Activated T-cell treated with anti-CD3 and anti-CD28 coated beads, Interleukin-2, amount 50 U/mL, for 48 hours (primary cell): ENCODE results near the gene PTPRF.

Source experiments
- DNase-seq, 2 experiments: peaks; one replicate each; pipeline ENCODE4 v3.0.0-alpha.2; 2020

Gene PTPRF

DNA sequence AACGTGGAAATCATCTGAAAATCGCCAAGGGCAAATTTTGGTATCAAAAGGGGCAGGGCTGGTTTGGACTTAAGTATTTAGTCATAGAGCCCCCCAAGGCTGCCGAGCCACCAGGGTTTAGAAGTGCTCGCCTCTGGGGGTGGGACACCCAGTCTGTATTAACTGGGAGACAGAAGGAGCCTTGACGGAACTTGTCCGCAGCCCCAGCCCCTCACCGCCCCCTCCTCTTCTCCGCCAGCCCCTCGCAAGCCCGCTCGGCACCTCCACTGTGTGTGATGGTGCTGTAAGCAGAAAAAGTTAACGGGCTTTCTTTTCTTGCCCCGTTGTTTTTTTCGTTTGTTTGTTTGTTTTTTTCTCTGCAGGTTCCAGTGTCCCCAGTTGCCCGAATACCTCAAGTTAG is 81.7 kb downstream of the PTPRF start:
- no peak for DNase-seq

GRCh38 chr1:43613075-43613942 is 82.6 kb downstream of the PTPRF start:
- no peak for DNase-seq

DNA sequence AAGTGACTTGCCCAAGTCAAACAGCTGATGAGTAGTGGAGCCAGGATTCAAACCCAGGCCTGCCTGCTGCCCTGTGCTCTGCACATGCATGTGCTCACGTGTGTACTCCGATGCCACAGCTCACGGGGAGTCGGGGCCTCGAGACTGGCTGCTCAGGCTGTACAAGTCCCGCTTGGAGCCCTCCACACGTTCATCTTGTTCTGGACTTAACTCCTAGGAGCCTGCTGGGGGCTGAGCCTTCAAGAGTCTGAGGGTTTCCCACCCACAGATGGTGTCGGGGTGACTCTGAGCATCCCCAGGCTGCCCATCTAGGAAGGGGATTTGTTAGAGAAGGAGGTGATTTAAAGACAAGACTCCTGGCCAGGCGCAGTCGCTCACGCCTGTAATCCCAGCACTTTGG is 83.5 kb downstream of the PTPRF start:
- no peak for DNase-seq

- no peak for DNase-seq
Measured at GRCh38 chr1:43614891-43615290, 84.2 kb downstream of the PTPRF start.

- DNase-seq: no peak
Measured at GRCh38 chr1:43616383-43616782, 85.7 kb downstream of the PTPRF start.

DNA sequence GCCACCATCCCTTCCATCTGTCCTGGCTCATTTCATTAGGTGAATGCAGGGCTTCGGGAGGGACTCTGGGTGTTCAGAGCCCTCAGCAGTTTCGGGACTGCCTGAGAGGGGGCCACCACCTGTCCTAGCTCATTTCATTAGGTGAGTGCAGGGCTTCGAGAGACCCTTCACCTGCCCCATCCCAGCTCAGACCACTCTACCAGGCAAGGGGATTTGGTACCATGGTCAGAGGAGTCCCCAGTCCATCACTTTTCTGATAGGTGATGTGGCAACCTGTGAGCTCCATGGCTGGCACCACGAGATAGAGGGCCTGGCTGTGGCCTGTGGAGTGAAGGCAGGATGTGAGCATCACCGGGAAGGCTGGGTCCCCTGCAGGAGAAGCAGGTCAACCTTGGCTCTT is 86.3 kb downstream of the PTPRF start:
- DNase-seq: no peak

- DNase-seq: no peak
Measured at GRCh38 chr1:43617668-43618067, 87.0 kb downstream of the PTPRF start.

DNA sequence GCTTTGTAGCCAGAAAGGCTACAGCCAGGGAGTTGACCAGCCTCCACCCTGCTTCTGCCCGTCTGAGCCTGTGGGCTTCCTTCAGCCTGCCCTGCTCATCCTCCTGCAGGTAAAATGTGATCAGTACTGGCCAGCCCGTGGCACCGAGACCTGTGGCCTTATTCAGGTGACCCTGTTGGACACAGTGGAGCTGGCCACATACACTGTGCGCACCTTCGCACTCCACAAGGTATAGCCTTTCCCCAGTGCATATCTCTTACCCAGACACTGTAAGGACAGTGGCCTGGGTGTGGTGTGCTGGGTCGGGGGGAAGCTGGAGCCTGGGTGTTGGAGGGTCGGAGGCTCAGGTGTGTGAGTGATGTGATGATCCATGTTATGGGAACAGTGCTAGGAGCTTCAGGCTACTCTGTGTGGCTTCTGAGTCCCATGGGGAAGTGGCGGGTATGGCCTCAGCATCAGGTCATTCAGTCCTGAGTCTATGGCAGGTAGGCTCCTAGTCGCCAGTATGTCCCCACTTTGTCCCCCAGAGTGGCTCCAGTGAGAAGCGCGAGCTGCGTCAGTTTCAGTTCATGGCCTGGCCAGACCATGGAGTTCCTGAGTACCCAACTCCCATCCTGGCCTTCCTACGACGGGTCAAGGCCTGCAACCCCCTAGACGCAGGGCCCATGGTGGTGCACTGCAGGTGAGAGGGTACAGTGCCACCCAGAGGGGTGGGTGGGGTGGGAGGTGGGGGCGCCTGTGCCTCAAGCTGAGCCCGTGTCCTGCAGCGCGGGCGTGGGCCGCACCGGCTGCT is 88.0 kb downstream of the PTPRF start:
- DNase-seq: no peak

- no peak for DNase-seq
Measured at GRCh38 chr1:43619314-43619790, 88.7 kb downstream of the PTPRF start.

DNA sequence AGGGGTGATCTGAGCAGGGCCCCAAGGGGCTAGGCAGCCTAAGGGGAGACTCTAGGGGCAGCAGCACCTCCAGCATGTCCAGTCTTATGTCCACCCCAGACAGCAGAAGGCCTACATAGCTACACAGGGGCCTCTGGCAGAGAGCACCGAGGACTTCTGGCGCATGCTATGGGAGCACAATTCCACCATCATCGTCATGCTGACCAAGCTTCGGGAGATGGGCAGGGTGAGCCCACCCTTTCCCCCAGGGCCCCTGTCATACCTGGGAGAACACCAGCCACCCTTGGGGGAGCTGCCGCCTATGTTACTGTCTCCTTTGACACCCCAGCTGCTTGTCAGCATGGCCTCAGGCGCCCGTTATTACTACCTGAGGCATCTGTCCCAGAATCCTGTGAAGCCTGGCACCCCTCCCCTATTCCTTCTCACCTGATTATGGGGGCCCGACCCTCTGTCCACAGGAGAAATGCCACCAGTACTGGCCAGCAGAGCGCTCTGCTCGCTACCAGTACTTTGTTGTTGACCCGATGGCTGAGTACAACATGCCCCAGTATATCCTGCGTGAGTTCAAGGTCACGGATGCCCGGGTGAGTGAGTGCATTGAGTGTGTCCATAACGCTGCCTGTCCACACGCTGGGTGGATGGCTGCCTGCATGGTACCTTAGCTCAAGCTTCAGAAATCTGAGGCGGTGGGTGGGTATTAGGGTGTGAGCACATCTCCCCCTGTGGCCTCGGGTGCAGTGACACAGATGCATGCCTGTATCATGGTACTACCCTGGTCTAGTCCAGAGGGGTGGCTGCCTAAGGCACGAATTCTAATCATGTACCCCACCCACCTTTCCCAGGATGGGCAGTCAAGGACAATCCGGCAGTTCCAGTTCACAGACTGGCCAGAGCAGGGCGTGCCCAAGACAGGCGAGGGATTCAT is 89.6 kb downstream of the PTPRF start:
- no peak for DNase-seq

DNA sequence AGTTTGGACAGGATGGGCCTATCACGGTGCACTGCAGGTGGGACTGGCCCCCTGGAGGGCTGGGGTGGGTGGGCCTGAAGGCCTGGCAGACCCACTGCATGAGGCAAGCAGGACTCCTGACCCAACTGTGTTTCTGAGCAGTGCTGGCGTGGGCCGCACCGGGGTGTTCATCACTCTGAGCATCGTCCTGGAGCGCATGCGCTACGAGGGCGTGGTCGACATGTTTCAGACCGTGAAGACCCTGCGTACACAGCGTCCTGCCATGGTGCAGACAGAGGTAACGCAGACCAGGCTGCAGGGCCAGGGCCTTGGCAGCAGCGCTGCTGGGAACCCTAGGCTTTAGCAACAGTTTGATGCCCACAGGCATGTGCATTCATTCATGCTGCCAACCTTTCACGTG is 90.3 kb downstream of the PTPRF start:
- DNase-seq: no peak

DNA sequence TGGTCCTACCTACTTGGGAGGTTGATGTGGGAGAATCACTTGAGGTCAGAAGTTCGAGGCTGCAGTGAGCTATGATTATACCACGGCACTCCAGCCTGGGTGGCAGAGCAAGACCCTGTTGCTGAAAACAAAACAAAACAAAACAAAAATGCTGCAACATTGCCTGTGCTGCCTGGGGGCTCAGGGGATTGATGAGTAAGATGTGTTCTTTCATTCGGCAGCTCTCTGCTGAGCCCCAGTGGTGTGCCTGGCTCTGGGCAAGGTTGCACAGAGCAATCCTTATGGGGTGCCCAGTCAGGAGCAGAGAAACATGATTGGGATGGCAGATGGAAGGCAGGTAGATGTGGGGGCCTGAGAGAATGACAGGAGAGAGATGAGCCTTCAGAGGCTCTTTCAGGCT is 90.7 kb downstream of the PTPRF start:
- DNase-seq: no peak

GRCh38 chr1:43621861-43622260 is 91.2 kb downstream of the PTPRF start:
- no peak for DNase-seq

GRCh38 chr1:43622471-43622870 is 91.8 kb downstream of the PTPRF start:
- DNase-seq: no peak

- no peak for DNase-seq
Measured at GRCh38 chr1:43622901-43623780, 92.5 kb downstream of the PTPRF start.

DNA sequence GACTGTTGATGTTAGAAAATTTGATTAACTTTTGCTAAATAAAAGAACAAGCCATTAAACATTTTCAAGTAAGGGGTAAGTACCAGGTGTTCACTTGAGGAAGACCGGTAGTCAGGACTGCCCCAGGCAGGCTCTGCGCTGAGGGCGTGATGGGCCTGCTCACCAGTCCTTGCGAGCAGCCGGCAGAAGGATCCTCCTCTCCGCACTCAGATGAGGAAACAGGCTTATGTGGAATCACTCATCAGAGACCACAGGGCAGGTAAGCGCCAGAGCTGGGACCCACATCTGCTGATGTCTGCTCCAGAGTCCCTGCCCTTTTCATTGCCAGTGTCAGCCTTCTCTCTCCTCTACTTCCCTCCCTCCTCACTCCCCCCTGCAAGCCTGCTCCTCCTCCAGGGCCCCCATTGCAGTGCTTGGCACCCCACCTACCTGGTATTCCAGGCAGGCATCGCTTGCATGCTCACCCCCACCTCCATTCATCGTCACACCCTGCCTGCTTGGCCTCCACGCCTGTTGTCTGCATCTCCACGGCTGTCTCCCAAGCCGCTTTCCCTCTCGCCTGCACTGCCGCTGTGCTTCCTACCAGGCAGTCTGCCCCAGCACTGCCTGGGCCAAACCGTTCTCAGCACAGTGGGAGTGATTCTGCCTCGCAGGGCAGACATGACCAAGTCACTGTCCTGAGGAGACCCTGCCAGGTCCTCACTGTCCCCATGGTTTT is 94.5 kb downstream of the PTPRF start:
- no peak for DNase-seq

DNA sequence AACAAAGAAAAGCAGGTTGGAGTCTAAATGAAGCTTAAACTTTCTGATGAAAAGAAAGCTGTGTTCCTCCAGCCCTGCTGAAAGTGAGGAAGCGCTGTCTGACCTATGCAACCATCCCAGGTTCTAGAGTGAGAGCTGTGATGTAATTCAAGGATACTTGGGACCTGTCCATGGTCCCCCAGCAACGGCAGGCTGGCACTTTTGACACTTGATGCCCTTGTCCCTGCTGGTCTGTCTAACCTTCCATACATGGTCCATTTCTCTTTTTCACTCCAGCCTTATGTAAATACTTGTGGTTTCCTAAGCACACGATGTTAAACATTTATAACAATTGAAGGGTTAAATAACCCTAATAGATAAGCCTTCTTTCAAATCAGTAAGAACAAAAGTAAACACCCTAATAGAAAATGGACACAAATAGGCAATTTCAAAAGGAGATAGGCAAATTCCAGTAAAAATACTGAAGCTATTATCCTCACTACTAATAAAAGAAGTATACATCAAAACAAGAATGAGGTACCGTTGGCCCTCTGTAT is 101.5 kb downstream of the PTPRF start:
- no peak for DNase-seq

- no peak for DNase-seq
Measured at GRCh38 chr1:43634721-43635120, 104.0 kb downstream of the PTPRF start.

GRCh38 chr1:43636006-43636641 is 105.4 kb downstream of the PTPRF start:
- DNase-seq: no peak

DNA sequence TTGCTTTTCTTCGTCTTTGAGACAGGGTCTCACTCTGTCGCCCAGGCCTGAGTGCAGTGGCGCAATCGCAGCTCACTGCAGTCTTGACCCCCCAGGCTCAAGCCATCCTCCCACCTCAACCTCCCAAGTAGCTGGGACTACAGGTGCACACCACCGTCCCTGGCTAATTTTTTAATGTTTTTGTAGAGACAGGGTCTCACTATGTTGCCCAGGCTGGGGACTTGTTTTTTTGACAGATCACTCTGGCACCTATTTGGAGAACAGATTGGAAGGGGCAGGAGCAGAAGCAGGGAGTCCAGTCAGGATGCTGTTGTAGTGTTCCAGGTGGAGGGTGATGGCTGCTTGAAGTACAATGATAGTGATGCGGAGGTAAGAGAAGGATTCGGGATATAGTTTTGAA is 106.6 kb downstream of the PTPRF start:
- no peak for DNase-seq
